Activated naive CD4-positive, alpha-beta T cell treated with anti-CD3 and anti-CD28 coated beads, Interleukin-2, amount 50 U/mL, for 16 hours (primary cell): ENCODE measurements around the gene ZNF385B.

Experiments used
- DNase-seq: peaks from one replicate; pipeline ENCODE4 v3.0.0-alpha.2; 2020

Gene ZNF385B

GRCh38 chr2:179543361-179543901 lies 318.0 kb downstream of the ZNF385B start:
- DNase-seq, result no peak

GRCh38 chr2:179541586-179541985 lies 319.8 kb downstream of the ZNF385B start:
- no peak for DNase-seq

GRCh38 chr2:179539124-179539511 lies 322.3 kb downstream of the ZNF385B start:
- DNase-seq, result no peak

GRCh38 chr2:179538406-179539123 lies 322.8 kb downstream of the ZNF385B start:
- no peak for DNase-seq

GRCh38 chr2:179536185-179536584 lies 325.2 kb downstream of the ZNF385B start:
- DNase-seq, result no peak

- DNase-seq, result no peak
These were observed 327.5 kb downstream of the ZNF385B start for GRCh38 chr2:179533875-179534274.

GRCh38 chr2:179532863-179533278 lies 328.5 kb downstream of the ZNF385B start:
- DNase-seq, result no peak

GRCh38 chr2:179528576-179529069 lies 332.8 kb downstream of the ZNF385B start:
- DNase-seq, result no peak

- no peak for DNase-seq
These were observed 336.1 kb downstream of the ZNF385B start for GRCh38 chr2:179525340-179525739.

GRCh38 chr2:179524809-179525339 lies 336.5 kb downstream of the ZNF385B start:
- no peak for DNase-seq

- no peak for DNase-seq
These were observed 339.5 kb downstream of the ZNF385B start for GRCh38 chr2:179521944-179522343.

- DNase-seq, result no peak
These were observed 342.6 kb downstream of the ZNF385B start for GRCh38 chr2:179518830-179519229.

GRCh38 chr2:179513181-179513580 lies 348.2 kb downstream of the ZNF385B start:
- no peak for DNase-seq

- no peak for DNase-seq
These were observed 349.0 kb downstream of the ZNF385B start for GRCh38 chr2:179512281-179513035.

- DNase-seq, result no peak
These were observed 350.2 kb downstream of the ZNF385B start for GRCh38 chr2:179511105-179511789.

- DNase-seq, result no peak
These were observed 366.1 kb downstream of the ZNF385B start for GRCh38 chr2:179495315-179495714.

GRCh38 chr2:179488563-179488962 lies 372.8 kb downstream of the ZNF385B start:
- no peak for DNase-seq

GRCh38 chr2:179487010-179487731 lies 374.2 kb downstream of the ZNF385B start:
- no peak for DNase-seq

GRCh38 chr2:179483131-179483530 lies 378.3 kb downstream of the ZNF385B start:
- DNase-seq, result no peak

GRCh38 chr2:179479947-179480346 lies 381.5 kb downstream of the ZNF385B start:
- no peak for DNase-seq

GRCh38 chr2:179478771-179479170 lies 382.6 kb downstream of the ZNF385B start:
- no peak for DNase-seq

GRCh38 chr2:179470992-179471391 lies 390.4 kb downstream of the ZNF385B start:
- no peak for DNase-seq
